SK-N-SH (cell line): Measurements from ENCODE around the gene ZNF622. TPM values are rescaled to one million over a fixed set of nuclear protein-coding genes. Genes with fewer than 3 reads are reported as not detected.

Experiments
- CTCF ChIA-PET: fragments of 300-600, 350-600 bp; formaldehyde crosslinking; extraction: SDS; loops from one replicate; lab custom pipeline; 2021; lab: Yijun Ruan, JAX
- POLR2A ChIA-PET: fragments of 350-600 bp; sonication (Branson Sonifier 250); formaldehyde crosslinking; extraction: SDS; loops from one replicate; lab custom pipeline; 2020; ENCODE audit warnings: antibody characterized with exemption, inconsistent platforms; lab: Yijun Ruan, JAX
- DNase-seq: peaks from one replicate; pipeline ENCODE4 v3.0.0; 2012
- H2AFZ ChIP-seq: fragments of 200-600 bp; sonication (generic); 2 replicates; pipeline ENCODE4 v1.8.1; 2016; ENCODE audit warnings: antibody characterized with exemption, mild to moderate bottlenecking, low read depth
- H3F3A ChIP-seq: fragments of 200-600 bp; sonication (generic); replicated peaks from 2 replicates; pipeline ENCODE3; 2016; ENCODE audit warnings: antibody characterized with exemption, mild to moderate bottlenecking; ENCODE audit not compliant: insufficient read depth
- H3K27ac ChIP-seq, 2 experiments: fragments of 200-500 bp in 1 of 2; fragments of 200-600 bp in 1 of 2; sonication (Bioruptor generic) in 1 of 2; sonication (generic), shearing (Covaris generic) in 1 of 2; 2 replicates each; pipeline versions ENCODE4 v1.5.1 to v1.6.1; 2014 to 2016; ENCODE audit warnings: low read depth in 2 of 2, inconsistent platforms in 1 of 2, low read length in 1 of 2, mild to moderate bottlenecking in 1 of 2, mixed read lengths in 1 of 2
- H3K27me3 ChIP-seq: fragments of 200-600 bp; sonication (generic), shearing (Covaris generic); 2 replicates; pipeline ENCODE4 v1.6.1; 2016; ENCODE audit warnings: mixed run types; ENCODE audit not compliant: insufficient read depth
- H3K36me3 ChIP-seq, 2 experiments: fragments of 200-500 bp in 1 of 2; fragments of 200-600 bp in 1 of 2; sonication (Bioruptor generic) in 1 of 2; sonication (generic) in 1 of 2; replicated peaks in 1 of 2; 2 replicates each; pipeline versions ENCODE3 to v1.5.1; 2014 to 2016; ENCODE audit warnings: low read length in 1 of 2, mild to moderate bottlenecking in 1 of 2; ENCODE audit not compliant: insufficient read depth in 2 of 2, control insufficient read depth in 1 of 2
- H3K4me1 ChIP-seq, 2 experiments: fragments of 200-500 bp in 1 of 2; fragments of 200-600 bp in 1 of 2; sonication (Bioruptor generic) in 1 of 2; sonication (generic), shearing (Covaris generic) in 1 of 2; 2 replicates each; pipeline versions ENCODE4 v1.5.1 to v1.6.1; 2014 to 2016; ENCODE audit warnings: low read depth in 1 of 2, low read length in 1 of 2, mixed run types in 1 of 2; ENCODE audit not compliant: insufficient read depth in 2 of 2, control insufficient read depth in 1 of 2
- H3K4me2 ChIP-seq: fragments of 200-600 bp; sonication (generic), shearing (Covaris generic); 2 replicates; pipeline ENCODE4 v1.6.1; 2017; ENCODE audit warnings: mixed run types
- H3K4me3 ChIP-seq, 2 experiments: fragments of 200-500 bp in 1 of 2; fragments of 200-600 bp in 1 of 2; sonication (Bioruptor generic) in 1 of 2; sonication (generic), shearing (Covaris generic) in 1 of 2; 2 replicates each; pipeline versions ENCODE4 v1.5.1 to v1.8.1; 2014 to 2016; ENCODE audit warnings: low read depth in 2 of 2, inconsistent platforms in 1 of 2, low read length in 1 of 2, mild to moderate bottlenecking in 1 of 2, mixed read lengths in 1 of 2, moderate library complexity in 1 of 2
- H3K79me2 ChIP-seq: fragments of 200-600 bp; sonication (generic); 2 replicates; pipeline ENCODE4 v1.8.1; 2017; ENCODE audit warnings: mild to moderate bottlenecking; ENCODE audit not compliant: insufficient read depth
- H3K9ac ChIP-seq: fragments of 200-600 bp; sonication (generic); 2 replicates; pipeline ENCODE4 v1.6.1; 2017; ENCODE audit warnings: mixed run types
- H3K9me2 ChIP-seq: fragments of 200-600 bp; sonication (generic); 2 replicates; pipeline ENCODE4 v1.6.1; 2017; ENCODE audit warnings: mixed run types
- H3K9me3 ChIP-seq: fragments of 200-600 bp; sonication (generic); 2 replicates; pipeline ENCODE4 v1.6.1; 2017; ENCODE audit warnings: mixed run types, mild to moderate bottlenecking, moderate library complexity
- H4K20me1 ChIP-seq: fragments of 200-600 bp; sonication (generic); 2 replicates; pipeline ENCODE4 v1.6.1; 2017; ENCODE audit warnings: mild to moderate bottlenecking, mixed run types; ENCODE audit not compliant: insufficient read depth
- CHD2 ChIP-seq: fragments of 150-350 bp; IDR thresholded peaks from 2 replicates; pipeline ENCODE4 v1.6.1; 2018; ENCODE audit warnings: low read length; ENCODE audit not compliant: partially characterized antibody
- ELF1 ChIP-seq: IDR thresholded peaks from 2 replicates; pipeline ENCODE4 v1.4.0; 2012
- FOXJ3 ChIP-seq: sonication (generic); formaldehyde crosslinking; IDR thresholded peaks from 2 replicates; pipeline ENCODE4 v1.5.1; 2020; ENCODE audit warnings: mild to moderate bottlenecking, missing genetic modification reagents
- NRF1 ChIP-seq: IDR thresholded peaks from 2 replicates; pipeline ENCODE4 v1.6.1; 2012; ENCODE audit warnings: low read depth, mild to moderate bottlenecking, low read length
- RAD21 ChIP-seq: IDR thresholded peaks from 2 replicates; pipeline ENCODE4 v1.6.1; 2012; ENCODE audit warnings: mild to moderate bottlenecking, low read length
- RCOR1 ChIP-seq: fragments of 150-350 bp; IDR thresholded peaks from 2 replicates; pipeline ENCODE4 v1.6.1; 2017; ENCODE audit warnings: antibody characterized with exemption, low read length
- RFX5 ChIP-seq: IDR thresholded peaks from 2 replicates; pipeline ENCODE4 v1.6.1; 2012; ENCODE audit warnings: mild to moderate bottlenecking, improper control_type of control experiment, low read length
- SIN3A ChIP-seq: IDR thresholded peaks from 2 replicates; pipeline ENCODE4 v1.6.1; 2012; ENCODE audit warnings: low read depth, mild to moderate bottlenecking, low read length, moderate library complexity, borderline replicate concordance
- SMC3 ChIP-seq: IDR thresholded peaks from 2 replicates; pipeline ENCODE4 v1.6.1; 2012; ENCODE audit warnings: low read depth, low read length, improper control_type of control experiment
- whole genome bisulfite sequencing: methylation state at CpG from one replicate; pipeline ENCODE4 v1.1.6; 2017; ENCODE audit warnings: low lambda C conversion rate; 5-methylcytosine and 5-hydroxymethylcytosine counted together
- polyA plus RNA-seq, 3 experiments: library from polyadenylated mRNA; depleted of rRNA; stranded (reverse); fragments of >200 nt; gene quantifications; 2 replicates each; pipeline ENCODE4 v1.2.3, GENCODE V29; 2012
- TF ChIP-seq, protein P1 (sequence below): IDR thresholded peaks from 2 replicates; pipeline ENCODE4 v1.4.0; 2012; ENCODE audit warnings: low read depth, borderline replicate concordance
- TF ChIP-seq, protein P2 (sequence below): fragments of 150-350 bp; IDR thresholded peaks from 2 replicates; pipeline ENCODE4 v1.6.1; 2017; ENCODE audit warnings: antibody characterized with exemption, low read length, low read depth, borderline replicate concordance
- TF ChIP-seq, protein P3 (sequence below): IDR thresholded peaks from 2 replicates; pipeline ENCODE4 v1.4.0; 2012; ENCODE audit warnings: low read depth, borderline replicate concordance
- TF ChIP-seq, protein P4 (sequence below): fragments of 200-600 bp; sonication (generic); IDR thresholded peaks from 2 replicates; pipeline ENCODE4 v1.6.1; 2017; ENCODE audit warnings: antibody characterized with exemption, mild to moderate bottlenecking, moderate library complexity
- TF ChIP-seq, protein P5 (sequence below): IDR thresholded peaks from 2 replicates; pipeline ENCODE4; 2012
- TF ChIP-seq, protein P6 (sequence below): fragments of 150-350 bp; IDR thresholded peaks from 2 replicates; pipeline ENCODE4 v1.6.1; 2016; ENCODE audit warnings: mild to moderate bottlenecking, low read depth, low read length
- TF ChIP-seq, protein P7 (sequence below): IDR thresholded peaks from 2 replicates; pipeline ENCODE4 v1.4.0; 2012; ENCODE audit warnings: low read depth

ZNF622 gene
- polyA plus RNA-seq, 1 of the 3 experiments (the other 2 are of a cell fraction), result 20.0 TPM

DNA sequence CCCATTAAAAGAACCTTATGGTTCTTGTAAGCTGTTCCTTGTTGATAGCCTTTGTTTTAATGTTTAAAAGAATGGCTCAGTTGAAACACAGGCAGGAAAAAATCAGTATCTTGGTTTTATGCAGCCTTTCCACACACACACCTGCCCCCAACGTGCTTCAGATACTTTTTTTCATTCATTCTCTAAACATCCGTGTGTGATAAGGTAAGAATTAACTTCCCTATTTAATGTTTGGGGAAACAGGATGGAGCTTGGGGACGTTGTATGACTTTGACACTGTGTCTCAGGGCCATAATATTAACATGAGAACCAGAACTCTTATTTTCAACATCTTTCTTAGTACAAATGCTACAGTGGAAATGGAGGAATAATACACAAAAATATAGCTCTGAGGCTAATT is 5.8 kb upstream of the ZNF622 start:
- no peak for TF ChIP-seq RFX5
- TF ChIP-seq, protein P1, sequence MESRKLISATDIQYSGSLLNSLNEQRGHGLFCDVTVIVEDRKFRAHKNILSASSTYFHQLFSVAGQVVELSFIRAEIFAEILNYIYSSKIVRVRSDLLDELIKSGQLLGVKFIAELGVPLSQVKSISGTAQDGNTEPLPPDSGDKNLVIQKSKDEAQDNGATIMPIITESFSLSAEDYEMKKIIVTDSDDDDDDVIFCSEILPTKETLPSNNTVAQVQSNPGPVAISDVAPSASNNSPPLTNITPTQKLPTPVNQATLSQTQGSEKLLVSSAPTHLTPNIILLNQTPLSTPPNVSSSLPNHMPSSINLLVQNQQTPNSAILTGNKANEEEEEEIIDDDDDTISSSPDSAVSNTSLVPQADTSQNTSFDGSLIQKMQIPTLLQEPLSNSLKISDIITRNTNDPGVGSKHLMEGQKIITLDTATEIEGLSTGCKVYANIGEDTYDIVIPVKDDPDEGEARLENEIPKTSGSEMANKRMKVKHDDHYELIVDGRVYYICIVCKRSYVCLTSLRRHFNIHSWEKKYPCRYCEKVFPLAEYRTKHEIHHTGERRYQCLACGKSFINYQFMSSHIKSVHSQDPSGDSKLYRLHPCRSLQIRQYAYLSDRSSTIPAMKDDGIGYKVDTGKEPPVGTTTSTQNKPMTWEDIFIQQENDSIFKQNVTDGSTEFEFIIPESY, result no peak
- TF ChIP-seq RAD21, result no peak
- TF ChIP-seq, protein P2, sequence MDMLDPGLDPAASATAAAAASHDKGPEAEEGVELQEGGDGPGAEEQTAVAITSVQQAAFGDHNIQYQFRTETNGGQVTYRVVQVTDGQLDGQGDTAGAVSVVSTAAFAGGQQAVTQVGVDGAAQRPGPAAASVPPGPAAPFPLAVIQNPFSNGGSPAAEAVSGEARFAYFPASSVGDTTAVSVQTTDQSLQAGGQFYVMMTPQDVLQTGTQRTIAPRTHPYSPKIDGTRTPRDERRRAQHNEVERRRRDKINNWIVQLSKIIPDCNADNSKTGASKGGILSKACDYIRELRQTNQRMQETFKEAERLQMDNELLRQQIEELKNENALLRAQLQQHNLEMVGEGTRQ, result no peak
- TF ChIP-seq CHD2, result no peak
- no peak for TF ChIP-seq SMC3
- TF ChIP-seq FOXJ3, result no peak
- no peak for TF ChIP-seq NRF1
- TF ChIP-seq RCOR1, result no peak
- no peak for TF ChIP-seq SIN3A
- TF ChIP-seq, protein P3, sequence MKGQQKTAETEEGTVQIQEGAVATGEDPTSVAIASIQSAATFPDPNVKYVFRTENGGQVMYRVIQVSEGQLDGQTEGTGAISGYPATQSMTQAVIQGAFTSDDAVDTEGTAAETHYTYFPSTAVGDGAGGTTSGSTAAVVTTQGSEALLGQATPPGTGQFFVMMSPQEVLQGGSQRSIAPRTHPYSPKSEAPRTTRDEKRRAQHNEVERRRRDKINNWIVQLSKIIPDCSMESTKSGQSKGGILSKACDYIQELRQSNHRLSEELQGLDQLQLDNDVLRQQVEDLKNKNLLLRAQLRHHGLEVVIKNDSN, result no peak
- TF ChIP-seq, protein P4, sequence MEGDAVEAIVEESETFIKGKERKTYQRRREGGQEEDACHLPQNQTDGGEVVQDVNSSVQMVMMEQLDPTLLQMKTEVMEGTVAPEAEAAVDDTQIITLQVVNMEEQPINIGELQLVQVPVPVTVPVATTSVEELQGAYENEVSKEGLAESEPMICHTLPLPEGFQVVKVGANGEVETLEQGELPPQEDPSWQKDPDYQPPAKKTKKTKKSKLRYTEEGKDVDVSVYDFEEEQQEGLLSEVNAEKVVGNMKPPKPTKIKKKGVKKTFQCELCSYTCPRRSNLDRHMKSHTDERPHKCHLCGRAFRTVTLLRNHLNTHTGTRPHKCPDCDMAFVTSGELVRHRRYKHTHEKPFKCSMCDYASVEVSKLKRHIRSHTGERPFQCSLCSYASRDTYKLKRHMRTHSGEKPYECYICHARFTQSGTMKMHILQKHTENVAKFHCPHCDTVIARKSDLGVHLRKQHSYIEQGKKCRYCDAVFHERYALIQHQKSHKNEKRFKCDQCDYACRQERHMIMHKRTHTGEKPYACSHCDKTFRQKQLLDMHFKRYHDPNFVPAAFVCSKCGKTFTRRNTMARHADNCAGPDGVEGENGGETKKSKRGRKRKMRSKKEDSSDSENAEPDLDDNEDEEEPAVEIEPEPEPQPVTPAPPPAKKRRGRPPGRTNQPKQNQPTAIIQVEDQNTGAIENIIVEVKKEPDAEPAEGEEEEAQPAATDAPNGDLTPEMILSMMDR, result no peak
- no peak for TF ChIP-seq ELF1
- TF ChIP-seq, protein P5, sequence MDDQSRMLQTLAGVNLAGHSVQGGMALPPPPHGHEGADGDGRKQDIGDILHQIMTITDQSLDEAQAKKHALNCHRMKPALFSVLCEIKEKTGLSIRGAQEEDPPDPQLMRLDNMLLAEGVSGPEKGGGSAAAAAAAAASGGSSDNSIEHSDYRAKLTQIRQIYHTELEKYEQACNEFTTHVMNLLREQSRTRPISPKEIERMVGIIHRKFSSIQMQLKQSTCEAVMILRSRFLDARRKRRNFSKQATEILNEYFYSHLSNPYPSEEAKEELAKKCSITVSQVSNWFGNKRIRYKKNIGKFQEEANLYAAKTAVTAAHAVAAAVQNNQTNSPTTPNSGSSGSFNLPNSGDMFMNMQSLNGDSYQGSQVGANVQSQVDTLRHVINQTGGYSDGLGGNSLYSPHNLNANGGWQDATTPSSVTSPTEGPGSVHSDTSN, result no peak
- TF ChIP-seq, protein P6, sequence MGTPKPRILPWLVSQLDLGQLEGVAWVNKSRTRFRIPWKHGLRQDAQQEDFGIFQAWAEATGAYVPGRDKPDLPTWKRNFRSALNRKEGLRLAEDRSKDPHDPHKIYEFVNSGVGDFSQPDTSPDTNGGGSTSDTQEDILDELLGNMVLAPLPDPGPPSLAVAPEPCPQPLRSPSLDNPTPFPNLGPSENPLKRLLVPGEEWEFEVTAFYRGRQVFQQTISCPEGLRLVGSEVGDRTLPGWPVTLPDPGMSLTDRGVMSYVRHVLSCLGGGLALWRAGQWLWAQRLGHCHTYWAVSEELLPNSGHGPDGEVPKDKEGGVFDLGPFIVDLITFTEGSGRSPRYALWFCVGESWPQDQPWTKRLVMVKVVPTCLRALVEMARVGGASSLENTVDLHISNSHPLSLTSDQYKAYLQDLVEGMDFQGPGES, result no peak
- TF ChIP-seq, protein P7, sequence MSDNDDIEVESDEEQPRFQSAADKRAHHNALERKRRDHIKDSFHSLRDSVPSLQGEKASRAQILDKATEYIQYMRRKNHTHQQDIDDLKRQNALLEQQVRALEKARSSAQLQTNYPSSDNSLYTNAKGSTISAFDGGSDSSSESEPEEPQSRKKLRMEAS, result no peak
- Histone ChIP-seq H3K4me1 (peaks cover 11 to 14% of the 10 kb centered on the region in 2 experiments; a peak in 3 of 4 replicates), H3K4me3 (no peak overlapping the region), H3K36me3 (peaks cover 6 to 14% of the 10 kb centered on the region in 2 experiments), H3F3A (peaks cover 12% of the 10 kb centered on the region), H3K27me3 (no peaks in the 10 kb centered on the region), H3K79me2 (peaks cover 46% of the 10 kb centered on the region), H3K9ac (no peak overlapping the region), H2AFZ (no peak overlapping the region), H3K27ac (no peak overlapping the region), H3K9me3 (no peaks in the 10 kb centered on the region), H3K9me2 (no peaks in the 10 kb centered on the region), H3K4me2 (no peak overlapping the region), H4K20me1 (peaks cover 11% of the 10 kb centered on the region)
- POLR2A ChIA-PET, result no interaction called here
- 90% methylated on average over 3 of the region's 3 CpGs for WGBS
- CTCF ChIA-PET, result interaction anchor here (0.7 to 3.0 kb wide), 4 partner anchors 13 to 19 kb away, joined by 3 to 10 read pairs (median 4); no protein-coding TSS in a partner anchor
- DNase-seq, result no peak
